ENCODE data around the gene PCBD1. TPM values are rescaled to one million over a fixed set of nuclear protein-coding genes. Genes with fewer than 3 reads are reported as not detected.

PCBD1 gene
- total RNA-seq, 1 experiment from 2014 or later = 39.7 TPM

- Histone ChIP-seq H3K9me3 (ENCODE audit: control insufficient read depth, low read depth, low read length) (no peaks in the 10 kb centered on the region), H3K79me1 (ENCODE audit: insufficient read depth, low read depth, low read length, poor library complexity, severe bottlenecking) (no peaks in the 10 kb centered on the region), H3K4me2 (ENCODE audit: insufficient read depth, insufficient read length, low read length) (no peak overlapping the region), H3K4me1 (ENCODE audit: insufficient read depth, low read length) (peaks cover 5% of the 10 kb centered on the region; the same call in 1 of the 2 replicates), H3K14ac (ENCODE audit: insufficient read depth, low read length) (no peak overlapping the region), H4K8ac (replicated peaks; ENCODE audit: insufficient read length, low read depth, low read length) (no peak overlapping the region), H3K23ac (ENCODE audit: insufficient read length, low read depth, low read length) (no peak overlapping the region), H3K23me2 (ENCODE audit: insufficient read length, low read depth, low read length, poor library complexity, severe bottlenecking) (peaks cover 4% of the 10 kb centered on the region), H2AK5ac (ENCODE audit: insufficient read length, low read length) (no peak overlapping the region), H3K79me2 (ENCODE audit: insufficient read depth, low read length) (no peaks in the 10 kb centered on the region), H2BK120ac (ENCODE audit: low read depth, low read length, poor library complexity, severe bottlenecking) (no peak overlapping the region), H3K9ac (ENCODE audit: extremely low read depth, insufficient read length, low read length) (no peak overlapping the region), H3K18ac (ENCODE audit: insufficient read length, low read depth, low read length) (no peak overlapping the region), H3T11ph (ENCODE audit: low read length) (no peak overlapping the region), H2BK12ac (ENCODE audit: insufficient read length, low read depth, low read length) (no peak overlapping the region), H3K56ac (ENCODE audit: insufficient read length, low read depth, low read length) (no peak overlapping the region), H4K20me1 (ENCODE audit: control insufficient read depth, insufficient read depth, insufficient read length) (no peaks in the 10 kb centered on the region), H2AFZ (ENCODE audit: low read length) (no peak overlapping the region), H4K91ac (ENCODE audit: insufficient read length, low read depth, low read length) (no peak overlapping the region), H3K27ac (ENCODE audit: insufficient read length, low read depth, low read length) (no peak overlapping the region), H3K27me3 (ENCODE audit: insufficient read depth, low read length) (no peaks in the 10 kb centered on the region), H2BK5ac (ENCODE audit: insufficient read length, low read length) (no peak overlapping the region), H3K4ac (ENCODE audit: low read depth, low read length) (no peak overlapping the region), H4K5ac (ENCODE audit: insufficient read length, low read depth, low read length) (no peak overlapping the region), H2BK20ac (ENCODE audit: low read depth, low read length, poor library complexity, severe bottlenecking) (no peak overlapping the region), H2BK15ac (ENCODE audit: low read depth, low read length) (no peak overlapping the region)
- H3K4me1 Mint-ChIP-seq = peaks cover 16 to 21% of the 10 kb centered on the region in 2 experiments
- H3K9me3 Mint-ChIP-seq = no peaks in the 10 kb centered on the region
- H3K4me3 Mint-ChIP-seq = no peak overlapping the region
- no CpG with 5 or more reads among the region's 1 CpG for WGBS (ENCODE audit: extremely low coverage, insufficient read length, low lambda C conversion rate)
- H3K27ac Mint-ChIP-seq = no peak overlapping the region
- no peaks in the 10 kb centered on the region for H3K27me3 Mint-ChIP-seq (ENCODE audit: low read depth)
- no peak for DNase-seq
- no peak for TF ChIP-seq CTCF (conservative IDR thresholded peaks at IDR 0.05)
- peaks cover 13 to 32% (median 25%) of the 10 kb centered on the region in 3 experiments; a peak in 6 of 7 replicates for H3K36me3 Mint-ChIP-seq (ENCODE audit: insufficient read depth in 1 of 3, low read depth in 3 of 3)
These were observed 3.6 kb downstream of the PCBD1 start for GRCh38 chr10:70884741-70885140.

All from H9 (cell line).